ENCODE measurements around the gene CPT1B.
"Not testable (repeated sequence)": the region's sequence is repeated elsewhere in the genome, so short reads cannot be mapped to it uniquely, and the experiment has no call there.

Gene CPT1B

DNA sequence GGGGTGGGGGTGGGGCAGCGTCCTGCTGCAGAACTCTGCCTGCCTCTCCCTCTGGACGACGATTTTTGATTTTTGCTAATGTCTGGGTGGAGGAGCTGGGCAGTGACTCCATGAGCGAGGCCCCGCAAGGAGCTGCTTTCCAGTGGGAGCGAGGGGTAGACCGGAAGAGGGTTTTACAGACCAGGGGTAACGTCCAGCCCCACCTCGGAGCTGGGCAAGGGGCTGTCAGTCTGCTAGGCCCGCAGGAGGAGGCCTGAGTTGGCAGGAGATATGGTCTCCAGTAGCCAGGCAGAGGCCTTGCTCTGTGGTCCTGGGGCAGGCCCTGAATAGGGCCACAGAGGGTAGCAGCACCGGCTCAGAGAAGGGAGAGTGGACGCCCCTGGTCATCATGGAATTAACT lies 31.4 kb upstream of the CPT1B start:
- no peak for DNase-seq (ENCODE audit: low read depth in 2 of 2)

DNA sequence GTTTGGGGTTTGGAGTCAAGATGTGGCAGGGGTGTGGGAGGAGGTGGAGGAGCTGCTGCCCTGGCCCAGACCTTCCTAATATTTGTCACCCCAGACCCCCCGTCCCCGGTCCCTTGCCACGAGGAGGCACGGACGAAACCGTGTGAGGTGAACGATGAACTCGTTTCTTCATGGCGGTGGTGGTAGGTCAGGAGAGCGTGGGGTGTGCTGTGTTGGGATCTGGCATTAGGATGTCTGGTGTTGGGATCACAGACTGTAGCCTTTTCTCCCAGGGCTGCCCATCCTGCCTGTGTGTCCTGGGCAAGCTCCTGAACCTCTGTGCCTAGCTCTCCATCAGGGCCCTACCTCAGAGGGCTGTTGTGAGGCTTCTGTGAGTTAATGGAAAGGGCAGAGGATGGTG lies 30.8 kb upstream of the CPT1B start:
- no peak for DNase-seq (ENCODE audit: low read depth in 2 of 2)

DNA sequence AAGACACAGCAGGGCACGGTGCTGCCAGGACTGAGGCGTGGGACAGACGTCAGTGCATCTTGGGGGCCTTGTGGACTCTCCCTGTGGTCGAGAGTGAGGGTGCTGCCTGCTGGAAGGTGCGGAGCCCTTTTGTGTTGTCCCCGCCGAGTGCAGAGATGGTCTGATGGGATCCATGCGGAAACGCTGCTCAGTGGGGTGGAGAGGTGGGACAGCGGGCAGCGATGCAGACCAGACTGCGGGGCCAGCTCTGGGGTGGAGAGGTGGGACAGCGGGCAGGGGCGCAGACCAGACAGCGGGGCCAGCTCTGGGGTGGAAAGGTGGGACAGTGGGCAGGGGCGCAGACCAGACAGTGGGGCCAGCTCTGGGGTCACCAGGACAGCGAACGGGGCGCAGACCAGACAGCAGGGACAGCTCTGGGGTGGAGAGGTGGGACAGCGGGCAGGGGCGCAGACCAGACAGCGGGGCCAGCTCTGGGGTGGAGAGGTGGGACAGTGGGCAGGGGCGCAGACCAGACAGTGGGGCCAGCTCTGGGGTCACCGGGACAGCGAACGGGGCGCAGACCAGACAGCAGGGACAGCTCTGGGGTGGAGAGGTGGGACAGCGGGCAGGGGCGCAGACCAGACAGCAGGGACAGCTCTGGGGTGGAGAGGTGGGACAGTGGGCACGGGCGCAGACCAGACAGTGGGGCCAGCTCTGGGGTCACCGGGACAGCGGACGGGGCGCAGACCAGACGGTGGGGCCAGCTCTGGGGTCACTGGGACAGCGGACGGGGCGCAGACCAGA lies 30.0 kb upstream of the CPT1B start:
- DNase-seq (ENCODE audit: low read depth in 2 of 2), result not testable (repeated sequence)

DNA sequence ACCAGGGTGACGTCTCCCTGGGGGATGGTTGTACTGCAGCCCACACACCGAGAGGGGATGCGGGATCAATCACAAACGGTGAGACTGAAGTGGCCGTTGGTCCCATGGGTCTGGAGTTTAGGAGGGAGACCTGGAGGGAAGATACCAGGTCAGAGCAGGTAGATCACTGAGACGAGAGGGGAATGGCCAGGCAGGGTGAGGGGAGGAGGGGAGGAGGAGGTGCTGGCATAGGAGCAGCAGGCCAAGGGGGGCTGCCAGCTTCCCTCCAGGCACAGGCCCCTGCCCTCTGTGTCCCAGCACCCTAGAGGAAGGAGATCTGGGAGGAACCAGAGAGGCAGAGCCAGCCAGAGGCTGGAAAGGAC lies 29.4 kb upstream of the CPT1B start:
- DNase-seq (ENCODE audit: low read depth in 2 of 2), result no peak

DNA sequence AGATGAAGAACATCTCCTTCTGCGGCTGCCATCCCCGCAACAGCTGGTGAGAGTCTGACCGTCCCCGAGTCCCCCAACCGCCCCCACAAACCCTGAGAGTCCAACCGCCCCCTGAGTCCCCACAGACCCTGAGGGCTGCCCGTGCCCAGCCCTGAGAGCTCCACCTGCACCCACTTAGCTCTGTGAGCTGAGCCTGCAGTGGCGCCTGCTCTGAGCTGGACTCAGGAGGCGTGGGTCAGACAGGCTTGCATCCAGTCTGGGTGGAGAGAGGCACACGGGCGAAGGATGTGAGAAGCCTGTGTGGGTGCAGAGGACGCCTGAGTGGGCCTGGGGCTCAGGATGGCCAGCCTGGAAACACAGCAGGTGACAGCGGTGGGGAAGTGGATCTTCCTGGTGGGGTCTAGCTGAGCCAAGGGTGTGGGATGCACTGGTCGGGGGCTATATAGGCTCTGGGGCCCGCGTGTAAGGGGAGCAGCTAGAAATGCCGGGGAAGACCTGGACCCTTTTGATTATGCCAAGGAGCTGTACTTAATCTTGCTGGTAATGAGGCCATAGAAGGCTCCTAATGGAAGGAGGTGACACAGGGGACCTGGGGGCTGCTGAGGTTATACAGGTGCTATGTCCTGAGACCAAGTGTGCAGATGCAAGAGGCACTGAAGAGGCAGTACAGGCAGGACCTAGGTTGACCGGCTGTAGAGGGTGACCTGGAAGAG lies 28.9 kb upstream of the CPT1B start:
- DNase-seq (ENCODE audit: low read depth in 2 of 2), result no peak

DNA sequence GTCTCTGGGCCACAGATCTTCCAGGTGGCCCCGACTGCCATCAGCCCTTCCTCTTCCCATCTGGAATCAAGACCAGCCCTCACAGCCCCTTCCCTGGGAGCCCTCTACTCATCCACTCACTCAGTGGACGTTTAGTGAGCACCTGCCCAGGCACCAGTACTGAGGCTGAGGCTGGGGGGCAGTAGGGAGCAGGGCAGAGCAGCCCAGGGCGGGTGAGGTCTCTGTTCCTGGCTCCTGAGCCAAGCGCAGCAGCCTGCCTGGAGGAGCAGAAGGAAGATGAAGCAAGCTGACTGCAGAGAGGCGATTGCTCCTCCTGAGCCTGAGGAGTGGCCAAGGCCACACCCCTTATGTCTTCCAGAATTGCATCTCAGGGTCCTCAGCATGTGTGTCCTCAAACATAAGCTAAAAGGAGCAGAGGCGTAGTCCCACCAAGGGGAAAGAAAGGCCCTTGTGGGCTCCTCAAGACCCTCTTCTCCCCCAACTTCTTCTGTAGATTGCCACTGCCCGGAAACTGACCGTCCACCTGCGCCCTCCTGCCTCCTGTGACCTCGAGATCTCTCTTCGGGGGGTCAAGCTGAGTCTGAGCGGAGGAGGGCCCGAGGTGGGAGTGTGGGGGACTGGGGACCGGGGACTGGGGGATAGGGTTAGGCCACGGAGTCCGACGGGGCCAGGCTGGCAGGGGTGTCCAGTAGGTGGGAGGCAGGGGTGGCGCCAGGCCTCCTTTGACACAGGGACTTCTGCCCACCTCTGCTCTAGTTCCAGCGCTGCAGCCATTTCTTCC lies 28.1 kb upstream of the CPT1B start:
- DNase-seq (ENCODE audit: low read depth in 2 of 2), result no peak

DNA sequence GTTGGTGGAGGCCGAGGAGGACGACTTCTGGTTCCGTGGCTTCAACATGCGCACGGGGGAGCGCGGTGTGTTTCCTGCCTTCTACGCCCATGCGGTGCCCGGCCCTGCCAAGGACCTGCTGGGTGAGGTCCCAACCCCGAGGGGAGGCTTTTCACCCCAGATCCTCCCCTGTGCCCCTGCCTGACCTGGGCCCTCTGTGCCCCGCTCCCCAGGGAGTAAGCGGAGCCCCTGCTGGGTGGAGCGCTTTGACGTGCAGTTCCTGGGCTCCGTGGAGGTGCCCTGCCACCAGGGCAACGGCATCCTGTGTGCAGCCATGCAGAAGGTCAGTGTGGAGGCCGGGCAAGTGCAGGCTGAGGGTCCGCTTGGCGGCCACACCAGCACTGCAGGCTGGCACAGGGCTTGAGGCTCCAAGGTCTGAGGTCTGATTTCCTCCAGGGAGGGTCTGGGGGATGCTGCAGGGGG lies 27.4 kb upstream of the CPT1B start:
- no peak for DNase-seq (ENCODE audit: low read depth in 2 of 2)

DNA sequence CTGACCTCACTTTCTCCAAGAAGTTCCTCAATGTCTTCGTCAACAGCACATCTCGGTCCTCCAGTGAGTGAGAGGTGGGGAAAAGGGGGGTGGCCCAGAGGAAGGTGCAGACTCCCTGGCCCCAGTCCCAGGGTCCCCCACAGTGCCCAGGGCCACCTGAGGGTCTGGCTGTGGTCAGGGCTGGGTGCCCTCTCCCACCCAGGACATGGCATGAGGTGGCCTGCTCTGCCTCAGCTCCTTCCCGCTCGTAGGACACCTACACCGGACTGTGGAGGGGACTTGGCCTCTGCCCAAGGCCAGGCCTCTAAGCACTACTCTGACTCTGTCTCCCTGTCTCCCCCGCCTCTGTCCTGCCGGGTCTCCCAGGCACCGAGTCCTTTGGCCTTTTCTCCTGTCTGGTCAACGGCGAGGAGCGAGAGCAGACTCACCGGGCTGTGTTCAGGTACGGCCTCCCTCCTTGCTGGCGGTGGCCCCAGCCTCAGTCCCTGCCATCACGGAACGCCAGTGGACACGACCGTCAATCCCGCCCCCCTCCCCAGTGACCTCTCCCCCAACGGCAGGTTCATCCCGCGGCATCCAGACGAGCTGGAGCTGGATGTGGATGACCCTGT lies 26.9 kb upstream of the CPT1B start:
- no peak for DNase-seq (ENCODE audit: low read depth in 2 of 2)

DNA sequence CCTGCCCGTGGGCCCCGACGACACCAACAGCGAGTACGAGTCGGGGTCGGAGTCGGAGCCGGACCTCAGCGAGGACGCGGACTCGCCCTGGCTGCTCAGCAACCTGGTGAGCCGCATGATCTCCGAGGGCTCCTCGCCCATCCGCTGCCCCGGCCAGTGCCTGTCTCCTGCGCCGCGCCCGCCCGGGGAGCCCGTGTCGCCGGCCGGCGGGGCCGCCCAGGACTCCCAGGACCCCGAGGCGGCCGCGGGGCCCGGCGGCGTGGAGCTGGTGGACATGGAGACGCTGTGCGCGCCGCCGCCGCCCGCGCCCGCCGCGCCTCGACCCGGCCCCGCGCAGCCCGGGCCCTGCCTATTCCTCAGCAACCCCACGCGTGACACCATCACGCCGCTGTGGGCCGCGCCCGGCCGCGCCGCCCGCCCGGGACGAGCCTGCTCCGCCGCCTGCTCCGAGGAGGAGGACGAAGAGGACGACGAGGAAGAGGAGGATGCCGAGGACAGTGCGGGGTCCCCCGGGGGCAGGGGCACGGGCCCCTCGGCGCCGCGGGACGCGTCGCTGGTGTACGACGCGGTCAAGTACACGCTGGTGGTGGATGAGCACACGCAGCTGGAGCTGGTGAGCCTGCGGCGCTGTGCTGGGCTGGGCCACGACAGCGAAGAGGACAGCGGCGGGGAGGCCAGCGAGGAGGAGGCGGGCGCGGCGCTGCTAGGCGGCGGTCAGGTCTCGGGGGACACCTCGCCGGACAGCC lies 26.2 kb upstream of the CPT1B start:
- no peak for DNase-seq (ENCODE audit: low read depth in 2 of 2)

DNA sequence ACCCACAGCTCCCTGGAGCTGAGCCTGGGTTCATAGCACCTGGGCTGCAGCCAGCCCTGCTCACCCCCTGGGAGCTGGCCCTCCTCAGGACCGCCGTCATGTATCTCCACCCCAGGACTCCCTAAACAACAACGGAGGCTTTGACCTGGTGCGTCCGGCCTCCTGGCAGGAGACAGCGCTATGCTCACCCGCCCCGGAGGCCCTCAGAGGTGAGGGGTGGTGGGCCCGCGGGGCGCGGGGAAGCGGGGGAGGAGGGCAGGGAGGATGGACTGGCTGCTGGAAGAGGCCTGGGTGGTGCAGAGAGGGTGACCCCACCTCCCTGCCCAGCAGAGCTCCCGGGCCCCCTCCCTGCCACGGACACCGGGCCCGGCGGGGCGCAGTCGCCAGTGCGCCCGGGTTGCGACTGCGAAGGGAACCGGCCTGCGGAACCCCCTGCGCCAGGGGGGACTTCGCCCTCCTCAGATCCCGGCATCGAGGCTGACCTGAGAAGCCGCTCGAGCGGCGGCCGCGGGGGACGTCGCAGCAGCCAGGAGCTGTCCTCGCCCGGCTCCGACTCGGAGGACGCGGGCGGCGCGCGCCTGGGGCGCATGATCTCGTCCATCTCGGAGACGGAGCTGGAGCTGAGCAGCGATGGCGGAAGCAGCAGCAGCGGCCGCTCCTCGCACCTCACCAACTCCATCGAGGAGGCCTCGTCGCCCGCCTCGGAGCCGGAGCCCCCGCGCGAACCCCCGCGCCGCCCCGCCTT lies 25.5 kb upstream of the CPT1B start:
- DNase-seq (ENCODE audit: low read depth in 2 of 2), result no peak

DNA sequence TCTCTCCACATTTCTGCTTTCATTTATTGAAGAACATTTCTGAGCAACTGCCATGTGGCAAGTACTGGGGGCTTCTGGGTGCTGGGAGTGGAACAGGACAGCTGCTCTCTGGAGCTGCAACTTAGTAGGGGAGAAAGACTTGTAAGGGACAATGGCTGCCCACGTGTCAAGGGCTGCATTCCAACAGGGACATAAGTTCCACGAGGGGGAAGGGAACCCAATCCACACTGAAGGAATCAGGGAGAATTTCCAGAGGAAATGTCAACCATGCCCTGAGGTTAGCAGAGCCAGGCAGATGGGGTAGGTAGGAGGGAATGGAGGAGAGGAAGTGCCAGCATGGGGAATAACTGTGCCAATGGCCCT lies 24.1 kb upstream of the CPT1B start:
- DNase-seq (ENCODE audit: low read depth in 2 of 2), result no peak

DNA sequence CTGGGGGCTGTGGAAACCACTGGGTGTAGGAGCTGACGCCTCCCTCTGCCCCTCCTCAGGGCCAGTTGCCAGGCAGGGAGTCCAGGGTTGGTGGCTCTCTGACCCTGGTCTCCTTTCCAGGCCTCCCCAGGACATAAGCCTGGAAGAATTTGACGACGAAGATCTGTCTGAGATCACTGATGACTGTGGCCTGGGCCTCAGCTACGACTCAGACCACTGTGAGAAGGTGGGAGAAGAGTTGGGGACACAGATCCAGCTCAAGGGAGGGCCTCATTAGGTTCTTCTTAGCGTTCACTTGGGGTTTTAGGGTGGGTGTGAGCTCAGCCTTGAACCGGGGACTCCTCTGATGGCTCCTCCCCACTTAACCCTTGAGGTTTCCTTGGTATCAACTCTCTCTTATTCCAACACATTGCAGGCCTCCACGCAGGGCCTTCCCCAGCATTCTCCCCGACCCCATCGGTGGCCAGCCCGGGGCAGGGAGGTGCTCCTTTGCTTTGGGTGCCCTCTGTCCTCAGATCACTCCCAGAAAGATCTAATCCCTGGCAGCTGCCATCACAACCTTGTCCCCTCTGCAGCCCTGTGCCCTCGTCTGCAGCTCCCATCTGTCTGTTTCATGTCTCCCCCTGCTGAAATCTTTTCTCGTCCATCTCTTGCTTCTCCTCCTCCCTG lies 23.6 kb upstream of the CPT1B start:
- no peak for DNase-seq (ENCODE audit: low read depth in 2 of 2)

DNA sequence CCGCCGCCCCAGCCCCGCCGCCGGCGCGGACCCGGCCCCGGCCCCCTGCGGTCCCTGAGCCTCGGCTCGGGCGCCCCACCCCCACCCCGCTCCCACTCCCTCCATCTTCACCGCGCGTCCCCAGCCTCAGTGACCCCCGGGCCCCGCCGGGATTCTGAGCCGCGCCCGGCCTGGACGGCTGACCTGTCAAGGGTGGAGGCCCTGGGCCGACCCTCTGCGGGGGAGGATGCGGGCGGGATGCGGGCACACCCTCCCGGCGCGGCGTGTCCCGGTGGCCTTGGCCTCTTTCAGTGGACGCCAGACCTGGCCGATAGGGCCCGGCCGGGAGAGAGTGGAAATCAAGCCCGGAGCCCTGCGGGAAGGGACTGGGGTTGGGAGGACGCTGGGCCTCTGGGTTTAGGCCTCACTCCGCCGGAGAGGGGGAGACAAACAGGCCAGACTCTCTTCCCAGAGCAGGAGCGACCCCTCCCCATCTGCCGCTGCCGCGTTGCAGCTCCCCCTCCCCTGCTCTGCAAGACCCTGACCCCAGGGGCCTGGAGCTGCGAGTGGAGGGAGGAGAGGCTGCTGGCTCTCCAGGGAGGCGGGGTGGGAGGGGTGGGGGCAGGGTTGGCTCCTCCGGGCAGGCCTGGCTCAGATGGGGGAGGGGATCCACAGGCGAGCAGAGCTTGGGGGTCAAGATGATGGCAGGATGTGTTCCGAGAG lies 22.9 kb upstream of the CPT1B start:
- no peak for DNase-seq (ENCODE audit: low read depth in 2 of 2)

DNA sequence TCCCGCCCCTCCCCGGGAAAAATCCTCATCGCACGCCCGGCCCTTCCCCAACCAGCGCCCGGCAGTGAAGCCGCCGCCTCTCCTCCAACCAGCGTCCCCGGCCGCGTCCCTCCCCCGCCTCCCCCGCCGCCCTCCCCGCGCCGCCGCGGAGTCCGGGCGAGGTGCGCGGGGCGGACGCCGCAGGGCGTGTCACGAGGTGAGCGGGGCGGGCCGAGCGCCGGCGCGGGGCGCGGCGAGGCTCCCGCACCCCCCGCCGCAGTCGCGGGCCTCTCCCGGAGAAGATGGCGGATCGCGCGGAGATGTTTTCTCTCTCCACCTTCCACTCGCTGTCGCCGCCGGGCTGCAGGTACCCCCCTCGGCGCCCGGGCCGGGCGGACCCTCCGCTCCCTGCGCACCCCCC lies 22.3 kb upstream of the CPT1B start, which contains the start of gene MAPK8IP2:
MAPK8IP2 (plus strand) TSS at position 256 of the 400 bp plus-strand sequence; CDS start at position 282, 26 bp downstream.
- no peak for DNase-seq (ENCODE audit: low read depth in 2 of 2)

DNA sequence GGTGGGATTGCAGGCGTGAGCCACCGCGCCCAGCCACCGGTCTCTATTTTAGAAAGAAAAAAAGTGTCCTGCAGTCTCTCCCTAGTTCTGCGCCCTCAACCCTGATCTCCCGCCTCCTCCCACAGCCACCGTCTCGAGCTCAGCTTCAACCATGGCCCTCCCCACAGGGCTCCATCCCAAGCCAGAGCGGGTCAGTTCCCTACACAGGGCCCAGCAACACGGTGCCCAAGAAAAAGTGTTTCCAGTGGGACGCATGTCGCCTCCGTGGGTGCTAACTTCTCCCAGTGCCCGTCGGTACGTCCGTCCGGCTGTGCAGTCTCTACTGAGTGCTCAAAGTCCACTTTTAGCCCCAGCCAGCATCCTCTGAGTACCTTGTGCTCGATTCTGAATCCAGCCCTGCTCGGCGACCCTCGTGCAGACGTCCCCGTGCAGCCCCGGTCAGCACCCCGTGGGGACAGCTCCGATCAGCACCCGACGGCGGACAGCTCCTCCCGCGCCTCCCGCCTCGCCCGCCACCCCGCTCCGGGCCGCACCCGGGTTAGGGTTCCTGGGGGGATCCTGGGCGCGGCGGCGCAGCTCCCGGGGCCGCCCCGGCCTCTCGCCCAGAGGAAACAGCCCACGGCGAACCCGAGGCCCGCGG lies 21.7 kb upstream of the CPT1B start:
- DNase-seq (ENCODE audit: low read depth in 2 of 2), result peak; percentile 34 to 38

DNA sequence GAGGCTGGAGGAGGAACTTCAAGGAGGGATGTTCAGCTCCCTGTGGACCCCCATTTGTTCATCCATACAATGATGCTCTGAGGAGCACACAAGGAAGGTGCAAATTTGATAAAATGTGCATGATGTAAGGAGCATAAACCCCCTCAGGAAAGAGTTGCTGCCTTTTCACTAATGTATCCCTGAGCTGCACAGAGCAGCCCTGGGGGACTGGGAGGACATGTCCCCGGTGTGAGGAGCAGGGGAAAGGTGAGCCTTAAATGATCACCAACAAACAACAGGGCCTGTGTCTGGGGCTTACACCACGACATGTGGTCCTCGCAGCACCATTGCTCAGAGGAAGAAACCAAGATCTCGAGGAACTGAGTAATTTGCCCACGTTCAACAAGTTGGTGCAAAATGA lies 18.9 kb upstream of the CPT1B start:
- DNase-seq (ENCODE audit: low read depth in 2 of 2), result no peak

DNA sequence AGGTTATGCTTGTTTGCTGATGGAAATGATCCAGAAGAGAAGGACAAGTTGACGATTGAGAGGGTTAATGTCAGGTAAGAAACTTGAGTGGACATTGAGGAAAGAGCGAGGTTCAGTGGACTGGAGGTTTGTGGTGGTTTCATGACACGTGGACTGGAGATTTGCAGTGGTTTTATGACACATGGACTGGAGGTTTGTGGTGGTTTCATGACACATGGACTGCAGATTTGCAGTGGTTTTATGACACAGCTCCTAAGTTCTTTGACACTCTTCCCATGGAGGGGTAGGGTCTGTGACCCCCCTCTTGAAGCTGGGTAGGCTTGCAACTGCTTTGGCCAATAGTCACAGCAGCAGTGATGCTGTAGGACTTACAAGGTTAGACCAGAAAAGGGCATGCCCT lies 17.0 kb upstream of the CPT1B start:
- DNase-seq (ENCODE audit: low read depth in 2 of 2), result no peak

DNA sequence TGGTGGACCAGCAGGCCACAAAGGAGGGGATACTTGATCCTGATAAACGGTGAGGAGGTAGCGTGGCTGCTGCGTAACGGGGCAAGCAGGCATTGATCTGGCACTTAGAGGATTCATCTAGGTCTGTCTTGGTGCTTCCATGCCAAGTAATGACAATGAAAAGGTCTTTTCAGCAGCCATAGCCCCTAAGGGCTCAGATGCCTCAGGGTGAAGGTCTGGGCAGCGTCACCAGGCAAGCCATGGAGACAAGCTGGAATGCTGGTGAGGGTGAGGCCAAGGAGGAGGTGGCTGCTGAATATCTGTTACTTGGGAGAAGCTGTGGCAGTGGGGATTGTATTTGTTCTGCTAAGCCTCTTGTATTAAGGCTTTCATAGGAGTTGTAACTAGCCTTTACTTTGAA lies 9.2 kb upstream of the CPT1B start:
- no peak for DNase-seq (ENCODE audit: low read depth in 2 of 2)

DNA sequence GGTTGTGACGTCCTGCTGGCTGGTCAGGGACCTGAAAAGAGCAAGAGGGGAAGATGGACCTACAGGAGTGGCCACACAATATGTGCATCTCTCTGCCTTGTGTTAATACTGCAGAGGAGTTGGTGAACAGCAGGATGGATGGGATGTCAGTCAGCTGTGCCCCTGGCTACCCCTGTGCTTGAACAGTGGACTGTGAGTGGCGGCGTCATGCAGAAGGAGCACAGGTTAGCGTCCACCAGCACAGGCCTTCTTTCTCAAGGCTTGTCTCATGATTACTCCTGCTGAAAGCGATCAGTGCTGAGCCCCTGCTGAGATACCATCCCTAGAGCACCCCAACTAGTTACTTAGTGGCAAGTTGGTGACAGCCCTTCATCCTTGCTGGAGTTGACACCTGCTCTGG lies 8.2 kb upstream of the CPT1B start:
- DNase-seq (ENCODE audit: low read depth in 2 of 2), result no peak

All from activated CD4-positive, alpha-beta T cell treated with anti-CD3 and anti-CD28 coated beads for 24 hours (primary cell).